IPS-18c (cell line): ENCODE measurements around the gene ACSS3.

Experiments used
- H3K4me3 ChIP-seq: 2 replicates; pipeline ENCODE4 v1.7.0; 2013; ENCODE audit warnings: low read depth, mild to moderate bottlenecking, low read length, moderate library complexity; ENCODE audit not compliant: insufficient read depth
- H3K9me3 ChIP-seq: one replicate; pipeline ENCODE4 v1.6.1; 2013; ENCODE audit warnings: mild to moderate bottlenecking, low read length, moderate library complexity; ENCODE audit not compliant: control insufficient read depth, insufficient read depth

The ACSS3 gene

GRCh38 chr12:81245907-81246570 lies 168.2 kb downstream of the ACSS3 start:
- no peak overlapping the region for H3K4me3 ChIP-seq
- no peaks in the 10 kb centered on the region for H3K9me3 ChIP-seq

GRCh38 chr12:81249976-81250375 lies 172.1 kb downstream of the ACSS3 start:
- Histone ChIP-seq H3K9me3 (no peaks in the 10 kb centered on the region), H3K4me3 (no peak overlapping the region)

- no peak overlapping the region for H3K4me3 ChIP-seq
These were observed 174.3 kb downstream of the ACSS3 start for GRCh38 chr12:81252228-81252627.

GRCh38 chr12:81253360-81253759 lies 175.5 kb downstream of the ACSS3 start:
- no peaks in the 10 kb centered on the region for H3K9me3 ChIP-seq
- no peak overlapping the region for H3K4me3 ChIP-seq

More at GRCh38 chr12:81252228-81252627, 174.3 kb downstream of the ACSS3 start:
- no peaks in the 10 kb centered on the region for H3K9me3 ChIP-seq

GRCh38 chr12:81255456-81255855 lies 177.6 kb downstream of the ACSS3 start:
- Histone ChIP-seq H3K4me3 (no peak overlapping the region), H3K9me3 (no peaks in the 10 kb centered on the region)

- Histone ChIP-seq H3K4me3 (no peak overlapping the region), H3K9me3 (no peaks in the 10 kb centered on the region)
These were observed 178.1 kb downstream of the ACSS3 start for GRCh38 chr12:81255947-81256346.

GRCh38 chr12:81257947-81258551 lies 180.2 kb downstream of the ACSS3 start:
- H3K4me3 ChIP-seq: no peak overlapping the region
- H3K9me3 ChIP-seq: no peaks in the 10 kb centered on the region

GRCh38 chr12:81259360-81259759 lies 181.5 kb downstream of the ACSS3 start:
- Histone ChIP-seq H3K9me3 (no peaks in the 10 kb centered on the region), H3K4me3 (no peak overlapping the region)

GRCh38 chr12:81261508-81262207 lies 183.8 kb downstream of the ACSS3 start:
- Histone ChIP-seq H3K9me3 (no peaks in the 10 kb centered on the region), H3K4me3 (no peak overlapping the region)

- Histone ChIP-seq H3K9me3 (no peaks in the 10 kb centered on the region), H3K4me3 (no peak overlapping the region)
These were observed 185.2 kb downstream of the ACSS3 start for GRCh38 chr12:81263072-81263471.

GRCh38 chr12:81270385-81270784 lies 192.5 kb downstream of the ACSS3 start:
- H3K9me3 ChIP-seq: no peaks in the 10 kb centered on the region
- H3K4me3 ChIP-seq: no peak overlapping the region

- Histone ChIP-seq H3K4me3 (no peak overlapping the region), H3K9me3 (no peaks in the 10 kb centered on the region)
These were observed 197.0 kb downstream of the ACSS3 start for GRCh38 chr12:81274637-81275529.

GRCh38 chr12:81284137-81284536 lies 206.3 kb downstream of the ACSS3 start:
- H3K9me3 ChIP-seq: no peaks in the 10 kb centered on the region
- H3K4me3 ChIP-seq: no peak overlapping the region

- Histone ChIP-seq H3K4me3 (no peak overlapping the region), H3K9me3 (no peaks in the 10 kb centered on the region)
These were observed 210.8 kb downstream of the ACSS3 start for GRCh38 chr12:81288651-81289050.

- Histone ChIP-seq H3K4me3 (no peak overlapping the region), H3K9me3 (no peaks in the 10 kb centered on the region)
These were observed 216.7 kb downstream of the ACSS3 start for GRCh38 chr12:81294325-81295190.

- Histone ChIP-seq H3K9me3 (no peaks in the 10 kb centered on the region), H3K4me3 (no peak overlapping the region)
These were observed 217.4 kb downstream of the ACSS3 start for GRCh38 chr12:81295251-81295650.
